Stimulated activated CD4-positive, alpha-beta T cell treated with anti-CD3 and anti-CD28 coated beads, Interleukin-1b, Interleukin-23, amount 100 ng/mL, for 4 hours (primary cell): ENCODE measurements around the gene ADGRL1.
"Not testable (repeated sequence)": the region's sequence is repeated elsewhere in the genome, so short reads cannot be mapped to it uniquely, and the experiment has no call there.

Source experiments
- DNase-seq, 2 donors: peaks; one replicate each; pipeline ENCODE4 v3.0.0-alpha.2; 2020; ENCODE audit warnings: low read depth in 2 of 2

ADGRL1 gene

DNA sequence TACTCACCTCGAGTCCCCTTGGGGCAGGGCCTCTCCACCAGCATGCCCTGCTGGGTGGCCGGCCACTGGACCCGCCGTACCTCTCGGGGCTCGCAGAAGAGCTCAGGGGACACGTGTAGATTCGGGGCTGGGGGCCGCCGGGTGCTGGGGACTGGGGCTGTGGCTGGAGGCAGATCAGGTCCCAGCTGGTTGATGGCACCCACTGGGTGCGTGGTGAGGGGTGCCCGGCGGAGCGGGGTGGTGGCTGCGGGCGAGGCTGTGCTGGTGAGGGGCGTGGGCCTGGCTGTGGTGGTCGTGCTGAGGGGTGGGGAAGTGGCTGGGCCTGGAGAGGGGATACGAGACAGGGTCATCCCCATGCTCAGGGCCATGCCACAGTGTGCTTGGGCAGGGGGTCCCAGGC lies 44.7 kb downstream of the ADGRL1 start:
- no peak for DNase-seq

DNA sequence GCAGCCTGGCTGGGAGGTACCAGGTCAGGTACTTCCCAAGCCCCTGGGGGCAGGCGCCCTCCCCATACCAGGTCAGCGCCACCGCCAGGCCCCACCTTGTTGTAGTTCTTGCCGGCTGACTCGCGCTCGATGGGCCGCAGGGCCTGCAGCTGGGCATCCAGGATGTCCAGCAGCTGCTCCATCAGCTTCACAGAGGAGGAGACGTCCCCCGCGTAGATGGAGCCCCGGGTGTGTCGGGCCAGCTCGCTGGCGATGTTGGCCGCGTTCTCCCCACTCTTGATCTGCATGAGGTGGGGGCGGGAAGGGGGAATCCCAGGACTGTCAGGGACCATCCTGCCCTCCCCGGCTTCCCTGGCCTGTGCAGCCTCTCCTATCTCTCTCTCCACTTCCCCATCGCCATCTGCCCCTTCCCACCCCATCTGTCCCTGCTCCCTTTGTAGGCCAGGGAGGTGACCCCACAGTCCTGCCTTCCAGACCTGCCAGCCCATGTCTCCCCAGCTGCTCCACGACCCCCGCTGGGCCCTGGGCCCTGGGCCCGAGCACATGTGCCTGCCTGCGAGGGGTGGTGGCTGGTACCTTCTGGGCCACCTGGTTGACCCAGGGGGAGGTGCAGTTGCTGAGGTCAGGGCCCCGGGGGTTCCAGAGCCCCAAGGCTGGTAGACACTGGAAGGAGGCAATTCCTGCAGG lies 45.8 kb downstream of the ADGRL1 start:
- no peak for DNase-seq

DNA sequence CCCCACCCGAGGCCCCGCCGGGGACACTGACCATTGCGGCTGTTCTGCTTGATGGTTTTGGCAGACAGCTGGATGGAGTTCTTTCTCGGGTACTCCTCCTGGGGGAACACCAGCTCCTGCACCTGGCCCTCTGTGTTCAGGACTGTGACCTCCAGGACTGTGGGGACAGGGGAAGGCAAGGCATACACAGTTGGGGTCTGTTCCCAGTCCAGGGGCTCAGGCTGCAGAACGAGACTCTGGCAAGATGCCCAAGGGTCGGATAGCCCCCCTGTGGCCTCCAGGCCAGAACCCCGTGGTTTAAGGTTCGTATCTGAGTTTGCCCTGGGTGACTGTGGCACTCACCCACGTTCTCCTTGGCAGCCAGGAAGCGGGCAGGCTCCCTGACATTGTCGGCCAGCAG lies 46.9 kb downstream of the ADGRL1 start:
- DNase-seq, result no peak

DNA sequence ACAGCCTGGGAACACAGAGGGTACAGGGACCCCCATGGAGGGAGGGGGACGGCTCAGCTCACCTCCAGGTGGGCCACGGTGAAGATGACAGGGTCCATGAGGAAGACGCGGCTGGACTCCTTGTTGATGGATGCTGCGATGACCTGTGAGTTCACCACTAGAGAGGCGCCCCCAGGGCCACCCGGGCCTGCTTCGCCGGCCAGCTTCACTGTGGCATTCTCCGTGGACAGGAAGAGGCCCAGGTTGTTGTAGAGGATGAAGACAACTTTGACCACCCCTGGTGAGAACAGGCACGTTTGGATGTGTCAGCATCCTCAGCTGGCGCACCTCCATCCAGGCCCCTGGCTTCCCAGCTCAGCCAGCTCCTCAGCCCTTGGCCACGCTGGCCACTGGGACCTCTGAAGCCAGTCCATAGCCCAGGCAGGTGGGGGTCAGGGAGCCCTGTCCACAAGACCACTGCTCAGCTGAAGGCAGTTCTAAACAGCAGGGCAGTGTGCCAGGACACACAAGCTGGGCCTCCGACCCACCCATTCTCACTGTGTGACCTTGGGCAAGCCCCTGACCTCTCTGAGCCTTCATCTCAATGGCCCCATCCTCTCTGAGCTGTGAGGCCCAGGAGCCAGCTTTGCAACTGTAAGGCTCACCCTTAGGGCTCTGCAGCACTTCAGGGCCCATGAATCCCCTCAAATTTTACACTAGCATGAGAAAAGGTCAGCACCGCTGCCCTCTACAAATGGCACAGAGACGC lies 47.5 kb downstream of the ADGRL1 start:
- DNase-seq, result no peak

DNA sequence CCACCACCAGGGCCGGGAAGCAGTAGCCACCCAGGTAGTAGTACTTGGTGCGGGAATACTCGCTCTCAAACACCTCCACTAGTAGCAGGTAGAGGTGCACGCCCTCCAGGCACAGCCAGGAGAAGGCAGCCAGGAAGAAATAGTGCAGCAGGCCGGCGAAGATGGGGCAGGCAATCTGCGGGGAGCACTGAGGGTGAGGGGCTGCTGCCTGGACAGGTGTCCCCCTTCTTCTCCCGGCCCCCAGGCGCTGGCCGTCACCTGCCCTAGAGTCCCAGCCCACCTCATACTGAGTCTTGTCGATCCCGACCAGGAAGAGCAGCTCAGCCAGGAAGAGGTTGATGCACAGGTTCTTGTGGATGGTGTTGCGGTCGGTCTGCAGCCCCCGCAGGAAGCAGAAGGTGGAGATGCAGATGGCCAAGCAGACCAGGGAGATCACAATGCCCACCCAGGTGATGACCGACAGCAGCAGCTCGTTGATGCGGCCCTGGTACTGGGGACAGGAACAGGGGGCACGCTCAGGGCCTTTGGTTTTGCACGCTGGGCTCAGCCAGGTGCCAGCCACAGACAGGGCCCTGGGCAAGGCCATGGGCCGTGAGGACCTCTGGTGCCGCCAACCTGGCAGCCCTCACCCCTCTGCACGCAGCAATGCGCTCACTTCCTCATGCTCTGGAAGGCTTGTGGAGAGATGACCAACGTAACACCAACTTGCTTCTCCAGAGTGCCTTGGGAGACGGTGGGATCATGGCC lies 48.8 kb downstream of the ADGRL1 start:
- DNase-seq, result no peak

DNA sequence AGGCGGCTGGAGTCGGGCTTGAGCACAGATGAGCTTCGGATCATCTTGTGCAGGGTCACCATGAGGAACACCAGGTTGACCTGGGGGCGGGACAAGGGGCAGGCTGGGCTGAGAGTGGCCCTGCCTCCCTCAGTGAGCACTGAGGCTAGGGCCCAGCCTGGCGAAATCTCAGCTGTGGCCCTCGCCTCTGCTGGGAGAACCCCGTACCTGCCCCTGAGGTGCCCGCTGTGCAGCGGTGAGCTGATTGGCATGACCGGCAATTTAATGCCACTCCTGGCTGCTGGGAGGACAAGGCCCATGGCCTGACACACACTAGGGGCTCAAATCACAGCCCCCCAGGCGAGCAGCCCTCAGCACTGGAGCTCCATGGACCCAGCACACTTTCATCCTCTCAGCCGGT lies 49.8 kb downstream of the ADGRL1 start:
- DNase-seq, result no peak

DNA sequence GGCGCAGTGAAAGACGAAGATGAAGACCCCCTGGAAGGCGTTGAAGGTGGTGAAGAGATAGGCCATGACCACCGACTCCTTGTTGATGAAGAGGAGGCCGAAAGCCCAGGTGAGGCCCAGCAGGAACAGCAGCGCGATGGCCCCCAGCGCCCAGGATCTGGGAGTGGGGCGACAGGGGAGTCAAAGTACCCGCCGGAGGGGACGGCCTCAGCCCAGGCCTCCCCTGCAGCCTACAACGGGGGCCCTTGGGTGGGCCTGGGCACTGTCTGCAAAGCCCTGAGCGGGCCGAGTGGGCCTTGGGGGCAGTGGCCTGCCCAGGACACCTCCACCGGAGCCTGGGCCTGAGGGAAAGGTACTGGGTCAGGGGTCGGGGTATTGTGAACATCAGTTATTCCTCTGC lies 50.6 kb downstream of the ADGRL1 start:
- DNase-seq, result no peak

DNA sequence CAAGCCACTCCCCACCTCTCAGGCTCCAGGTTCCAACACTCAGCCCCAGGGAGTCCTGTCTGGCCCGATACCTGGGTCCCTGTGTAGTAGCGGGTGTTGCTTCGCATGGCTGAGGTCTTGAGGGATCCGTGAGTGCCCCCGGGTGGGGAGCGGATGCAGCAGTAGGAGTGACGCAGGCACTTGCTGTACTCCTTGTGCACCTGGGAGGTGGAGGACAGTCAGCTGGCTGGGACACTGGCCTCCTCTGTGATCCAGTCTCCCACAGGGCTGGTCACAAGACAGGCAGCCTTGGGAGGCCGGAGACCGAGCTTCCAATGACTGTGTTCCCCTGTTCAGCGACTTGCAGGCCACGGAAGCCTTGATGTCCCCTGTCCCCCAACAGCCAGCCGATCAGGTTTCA lies 53.3 kb downstream of the ADGRL1 start:
- no peak for DNase-seq

DNA sequence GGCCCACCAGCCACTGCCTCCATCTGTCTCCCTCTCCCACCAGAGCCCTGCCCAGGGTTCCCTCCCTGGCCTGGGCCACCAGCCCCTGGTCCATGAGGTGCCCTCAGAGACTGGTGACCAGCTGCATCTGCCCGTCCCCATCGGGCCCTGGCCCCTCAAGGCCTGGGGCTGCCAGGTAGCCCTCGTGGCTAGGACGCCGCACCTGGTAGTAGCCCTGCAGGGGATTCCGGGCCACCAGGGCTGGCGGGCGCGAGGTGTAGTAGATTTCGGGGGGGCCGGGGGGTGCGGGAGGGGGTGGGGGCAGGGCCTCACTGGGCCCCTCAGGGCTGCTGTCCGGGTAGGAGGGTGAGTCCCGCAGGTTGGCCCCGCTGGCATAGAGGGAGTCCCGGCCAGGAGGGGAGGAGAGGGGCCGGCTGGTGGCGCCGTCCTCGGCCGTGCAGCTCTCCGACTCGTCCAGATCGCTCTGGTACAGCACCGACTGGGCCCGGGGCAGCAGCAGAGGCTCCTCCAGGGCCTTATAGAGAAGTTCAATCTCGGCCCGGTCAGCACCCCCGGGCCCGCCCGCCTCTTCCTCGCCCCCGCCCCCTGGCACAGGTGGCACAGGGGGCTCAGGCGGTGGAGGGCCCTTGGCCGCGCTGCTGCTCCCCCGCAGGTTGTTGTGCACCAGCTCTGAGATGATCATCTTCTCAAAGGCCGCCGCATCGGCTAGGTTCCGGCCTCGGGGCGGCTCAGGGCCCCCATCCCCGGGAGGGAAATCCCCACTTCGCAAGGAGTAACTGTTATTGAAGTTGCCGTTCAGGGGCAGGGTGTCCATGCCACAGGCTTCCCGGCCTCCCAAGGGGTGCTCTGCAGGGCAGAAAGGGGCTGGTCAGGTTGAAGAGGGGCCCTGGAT lies 55.0 kb downstream of the ADGRL1 start:
- no peak for DNase-seq

DNA sequence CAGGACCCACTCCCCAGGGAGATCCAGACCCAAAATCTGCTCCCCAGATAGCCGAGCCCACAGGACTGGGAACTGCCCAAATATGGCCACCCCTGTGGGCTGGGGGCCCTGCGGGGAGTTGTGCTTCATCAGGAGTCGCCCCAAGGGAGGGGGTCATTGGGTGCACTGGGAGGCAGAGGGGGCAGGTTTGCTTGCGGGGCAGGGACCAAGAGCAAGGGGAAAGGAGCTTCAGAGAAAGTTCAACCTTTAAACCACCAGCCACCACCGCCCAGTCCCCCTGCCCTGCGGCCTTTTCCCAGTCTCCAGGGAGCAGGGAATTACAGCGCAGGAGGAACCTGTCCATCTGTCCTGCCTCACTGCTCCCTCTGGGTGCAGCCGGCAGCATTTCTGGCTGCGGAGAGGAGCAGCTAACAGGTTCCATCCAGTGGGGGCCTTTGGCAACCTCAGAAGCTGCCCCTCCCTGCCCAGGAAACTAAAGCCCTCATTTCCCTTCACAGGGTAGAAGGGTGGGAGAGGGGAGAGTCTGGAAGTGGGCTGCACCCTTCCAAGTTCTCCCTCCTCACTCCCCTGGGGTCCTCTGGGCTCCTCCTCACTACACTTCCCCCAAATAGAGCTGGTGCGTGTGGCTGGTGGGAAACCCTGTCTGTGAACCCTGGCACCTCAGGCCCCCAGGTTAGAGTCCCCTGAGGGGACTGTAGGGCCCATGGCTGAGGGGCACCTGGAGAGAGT lies 55.8 kb downstream of the ADGRL1 start:
- no peak for DNase-seq

DNA sequence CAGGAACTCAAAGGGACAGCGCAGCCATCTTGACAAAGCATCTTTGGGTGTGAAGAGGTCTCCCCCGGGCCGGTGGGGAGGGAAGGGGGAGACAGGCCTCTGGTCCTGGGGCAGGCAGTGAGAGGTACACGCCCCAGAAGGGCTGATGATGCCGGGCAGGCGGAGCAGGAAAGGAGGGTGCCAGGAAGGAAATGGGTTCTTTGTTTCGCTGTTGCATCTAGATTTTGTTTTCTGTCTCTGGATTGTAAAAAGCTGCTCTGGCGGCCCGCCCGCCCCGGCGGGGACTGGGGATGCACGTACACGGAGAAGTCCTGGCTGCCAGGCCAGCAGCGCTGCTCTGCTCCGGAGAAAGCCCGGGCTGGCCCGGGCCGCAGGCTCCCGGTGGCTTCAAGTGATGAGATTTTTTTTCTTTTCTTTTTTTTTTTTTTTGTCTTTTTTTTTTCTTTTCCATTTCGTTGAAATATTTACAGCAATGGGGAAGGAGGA lies 56.4 kb downstream of the ADGRL1 start:
- peak in 1 of 2 donors; percentile 33 for DNase-seq

DNA sequence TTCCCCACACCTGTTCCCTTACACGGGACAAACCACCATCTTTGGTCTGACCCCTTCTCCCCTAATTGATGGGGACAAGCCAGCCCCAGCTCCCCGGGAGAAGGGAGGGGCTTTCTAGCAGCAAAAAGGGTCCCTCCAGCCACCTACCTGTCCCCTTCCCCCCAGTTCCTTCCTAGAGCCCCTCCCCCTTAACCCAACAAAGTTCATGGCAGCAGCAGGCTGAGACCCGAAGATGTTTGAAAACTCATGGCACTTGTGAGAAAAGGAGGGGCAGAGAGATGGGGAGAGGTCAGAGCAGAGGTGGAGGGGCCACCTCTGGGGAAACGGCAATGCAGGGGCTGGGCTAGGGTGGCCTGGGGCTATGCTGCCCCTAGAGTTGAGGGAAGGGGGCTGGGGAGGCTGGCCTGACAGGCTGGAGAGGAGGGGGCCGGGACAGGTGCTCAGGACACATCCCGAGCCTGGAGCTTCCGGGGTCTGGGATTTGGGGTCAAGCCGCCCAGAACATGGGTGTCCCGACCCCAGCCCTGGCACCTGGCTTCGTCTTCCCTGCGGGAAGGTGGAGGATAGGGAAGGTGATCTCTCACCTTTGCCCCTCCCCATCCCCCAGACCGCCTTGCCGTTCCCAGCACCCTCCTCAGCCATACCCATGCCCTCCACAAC lies 57.1 kb downstream of the ADGRL1 start:
- no peak for DNase-seq

DNA sequence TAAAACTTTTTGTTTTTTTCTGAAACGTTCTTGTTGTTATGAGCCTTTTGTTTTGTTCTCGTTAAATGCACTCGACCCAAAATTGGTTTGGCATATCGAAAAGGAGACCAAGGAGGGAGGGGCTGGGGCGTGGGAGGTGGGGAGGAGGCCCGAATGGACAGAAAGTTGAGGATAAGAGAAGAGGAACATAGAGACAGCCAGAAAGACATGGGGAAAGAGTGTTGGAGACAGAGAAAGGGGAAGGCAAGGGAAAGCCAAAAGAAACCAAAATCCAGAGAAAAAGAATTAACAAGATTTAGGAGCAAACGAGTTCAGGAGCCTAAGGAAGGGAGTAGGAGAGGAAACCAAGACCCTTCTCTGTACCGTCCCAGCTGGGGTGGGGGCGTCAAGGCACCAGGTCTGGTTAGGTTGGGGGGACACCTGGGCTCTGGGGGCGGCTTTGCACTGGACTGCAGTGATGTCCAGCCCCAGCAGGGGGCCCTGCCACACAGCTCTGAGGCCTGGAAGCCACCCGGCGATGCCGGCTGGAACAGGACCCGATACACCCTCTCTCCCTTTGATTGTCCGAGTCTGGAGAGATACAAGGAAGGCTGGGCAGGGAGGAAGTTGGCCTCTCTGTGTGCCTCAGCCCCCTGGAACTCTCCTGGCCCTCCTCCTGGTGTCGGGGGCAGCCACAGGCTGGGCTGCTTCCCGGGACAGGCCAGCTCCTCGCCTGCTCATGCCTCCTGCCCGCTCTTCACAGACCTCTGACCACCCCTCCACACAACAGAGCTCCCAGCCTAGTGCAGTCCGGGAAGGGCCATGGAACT lies 58.0 kb downstream of the ADGRL1 start:
- DNase-seq, result peak in 1 of 2 donors; percentile 41

DNA sequence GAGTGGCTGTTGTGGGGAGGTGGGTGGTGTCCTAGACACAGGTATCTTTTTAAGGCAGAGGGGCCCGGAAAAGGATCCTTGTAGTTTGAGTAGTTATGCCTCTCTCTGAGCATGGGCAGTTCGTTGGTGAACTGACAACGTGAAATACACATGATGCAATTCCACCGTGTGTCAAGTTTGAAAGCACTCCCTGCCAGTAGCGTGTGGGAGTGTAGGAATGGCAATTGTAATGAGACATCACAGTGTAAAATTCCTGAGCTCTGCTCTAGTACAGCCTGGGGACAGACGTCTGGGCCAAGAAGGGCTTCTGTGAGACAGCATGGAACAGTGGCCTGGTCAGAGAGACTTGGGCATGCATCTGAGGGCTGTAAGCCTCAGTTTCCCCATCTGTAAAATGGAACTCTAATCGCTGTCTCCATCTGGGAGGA lies 59.2 kb downstream of the ADGRL1 start:
- DNase-seq, result no peak

DNA sequence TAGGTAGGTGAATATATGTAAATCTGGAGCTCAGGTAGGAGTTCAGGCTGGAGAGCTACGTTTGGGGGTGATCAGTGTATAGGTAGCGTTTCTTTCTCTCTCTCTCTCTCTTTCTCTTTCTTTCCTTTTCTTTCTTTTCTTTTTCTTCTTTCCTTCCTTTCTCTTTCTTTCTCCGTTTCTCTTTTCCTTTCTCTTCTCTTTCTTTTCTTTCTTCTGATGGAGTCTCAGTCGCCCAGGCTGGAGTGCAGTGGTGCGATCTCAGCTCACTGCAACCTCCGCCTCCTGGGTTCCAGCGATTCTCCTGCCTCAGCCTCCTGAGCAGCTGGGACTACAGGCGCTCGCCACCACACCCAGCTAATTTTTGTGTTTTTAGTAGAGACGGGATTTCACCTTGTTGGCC lies 59.8 kb downstream of the ADGRL1 start:
- DNase-seq, result not testable (repeated sequence)

DNA sequence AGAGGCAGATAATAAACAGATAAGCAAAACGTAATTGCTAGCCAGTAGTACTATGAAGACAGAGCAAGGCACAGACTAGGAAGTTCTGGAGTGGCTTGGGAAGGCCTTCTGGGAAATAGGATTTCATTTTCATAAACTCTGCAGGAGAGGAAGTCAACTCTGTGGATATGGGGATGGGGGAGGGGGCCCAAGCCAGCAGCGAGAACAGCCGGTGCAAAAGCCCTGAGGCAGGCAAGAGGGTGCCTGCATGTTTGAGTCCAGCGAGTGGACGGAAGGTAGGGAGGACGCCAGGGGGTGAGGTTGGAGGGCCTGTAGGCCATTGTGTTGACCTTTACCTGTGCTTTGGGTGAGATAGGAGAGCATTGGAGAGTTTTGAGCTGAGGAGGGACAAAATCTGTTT lies 60.6 kb downstream of the ADGRL1 start:
- DNase-seq, result no peak

DNA sequence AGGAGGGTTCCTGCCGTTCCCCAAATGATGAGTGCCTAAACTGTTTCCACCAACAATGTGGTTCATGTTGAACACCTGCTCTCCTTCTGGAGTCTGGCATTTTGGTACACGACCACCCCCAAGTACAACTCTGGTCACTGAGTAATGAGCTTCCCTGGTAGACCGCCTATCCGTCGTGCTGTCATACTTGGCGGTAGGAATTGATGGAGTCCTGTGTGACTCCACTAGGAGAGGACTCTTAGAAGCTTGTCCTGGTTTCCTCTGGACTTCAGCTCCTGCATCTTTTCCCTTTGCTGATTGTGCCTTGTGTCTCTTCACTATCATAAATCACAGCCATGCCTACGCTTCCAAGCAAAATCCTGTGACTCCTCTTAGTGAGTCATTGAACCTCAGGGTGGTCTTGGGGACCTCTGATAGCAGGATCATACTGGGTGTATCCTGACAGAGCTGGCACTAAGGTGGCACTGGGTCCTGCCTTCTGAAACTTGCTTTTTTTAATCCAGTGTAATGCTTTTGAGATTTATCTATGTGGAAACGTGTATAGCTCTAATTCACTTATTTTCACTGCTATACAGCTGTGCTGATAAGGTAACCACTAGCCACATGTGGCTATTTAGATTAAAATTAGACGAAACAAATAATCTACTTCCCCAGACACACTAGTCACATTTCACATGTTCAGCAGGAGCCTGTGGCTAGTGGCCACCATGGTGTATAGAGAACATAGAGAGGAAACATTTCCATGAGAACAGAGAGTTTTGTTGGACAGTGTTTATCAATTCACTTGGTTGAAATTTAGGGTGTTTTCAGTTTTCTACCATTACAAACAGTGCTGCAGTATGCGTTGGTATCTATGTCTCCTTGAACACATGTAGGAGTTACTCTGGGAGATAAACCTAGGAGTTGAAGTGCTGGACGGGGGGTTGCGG lies 63.4 kb downstream of the ADGRL1 start:
- DNase-seq, result no peak

DNA sequence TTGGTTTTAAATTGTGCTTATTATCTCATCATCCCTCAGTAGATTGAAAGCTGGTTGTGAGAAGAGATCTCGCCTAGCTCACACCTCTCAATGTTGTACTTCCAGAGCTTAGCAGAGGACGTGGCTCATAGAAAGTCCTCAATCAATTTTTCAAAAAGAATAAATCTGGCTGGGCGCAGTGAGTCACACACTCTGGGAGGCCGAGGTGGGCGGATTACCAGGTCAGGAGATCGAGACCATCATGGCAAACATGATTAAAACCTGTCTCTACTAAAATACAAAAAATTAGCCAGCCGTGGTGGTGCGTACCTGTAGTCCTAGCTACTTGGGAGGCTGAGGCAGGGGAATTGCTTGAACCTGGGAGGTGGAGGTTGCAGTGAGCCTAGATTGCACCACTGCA lies 64.9 kb downstream of the ADGRL1 start:
- DNase-seq, result no peak
